ENCODE data around the gene TBC1D17.

The TBC1D17 gene

GRCh38 chr19:49853852-49854377 lies 23.6 kb upstream of the TBC1D17 start:
- peak overlapping the region; percentile 24; the same call in 1 of the 2 replicates for H3K9ac ChIP-seq
- peaks cover 73% of the 10 kb centered on the region for H4K20me1 ChIP-seq
- H3K4me1 ChIP-seq = peaks cover 37% of the 10 kb centered on the region
- H3K9me3 ChIP-seq = peaks cover 6% of the 10 kb centered on the region; the same call in 1 of the 2 replicates
- peaks cover 56% of the 10 kb centered on the region for H3K36me3 ChIP-seq
- peak overlapping the region; percentile 27; the same call in 1 of the 2 replicates for H3K27ac ChIP-seq
- H3K4me3 ChIP-seq = no peak overlapping the region
- peak overlapping the region; percentile 99 for H3K4me2 ChIP-seq
- no peak for TF ChIP-seq Cebpa-rat (IDR thresholded peaks at IDR 0.05)
- H3K27me3 ChIP-seq = no peaks in the 10 kb centered on the region

- Histone ChIP-seq H3K27ac (peak overlapping the region; percentile 49; the same call in 1 of the 2 replicates), H3K36me3 (peaks cover 57% of the 10 kb centered on the region), H3K4me2 (peak overlapping the region; percentile 99)
These were observed 22.9 kb upstream of the TBC1D17 start for GRCh38 chr19:49854378-49855263.

GRCh38 chr19:49855277-49855675 lies 22.2 kb upstream of the TBC1D17 start:
- H3K4me3 ChIP-seq = no peak overlapping the region
- peak overlapping the region; percentile 49; the same call in 1 of the 2 replicates for H3K27ac ChIP-seq
- peaks cover 86% of the 10 kb centered on the region for H4K20me1 ChIP-seq
- H3K4me2 ChIP-seq = no peak overlapping the region
- H3K9ac ChIP-seq = no peak overlapping the region
- TF ChIP-seq Cebpa-rat (IDR thresholded peaks at IDR 0.05) = no peak
- H3K36me3 ChIP-seq = peaks cover 64% of the 10 kb centered on the region
- no peaks in the 10 kb centered on the region for H3K27me3 ChIP-seq
- peaks cover 28% of the 10 kb centered on the region for H3K4me1 ChIP-seq
- H3K9me3 ChIP-seq = no peaks in the 10 kb centered on the region

More at GRCh38 chr19:49854378-49855263, 22.9 kb upstream of the TBC1D17 start:
- H3K9me3 ChIP-seq = no peaks in the 10 kb centered on the region
- H3K9ac ChIP-seq = 0 out of 2 replicates have a peak overlapping the region, but pooled peaks have one; percentile 24
- no peak for TF ChIP-seq Cebpa-rat (IDR thresholded peaks at IDR 0.05)
- no peaks in the 10 kb centered on the region for H3K27me3 ChIP-seq
- peaks cover 80% of the 10 kb centered on the region for H4K20me1 ChIP-seq
- no peak overlapping the region for H3K4me3 ChIP-seq
- peaks cover 33% of the 10 kb centered on the region for H3K4me1 ChIP-seq

- Histone ChIP-seq H3K9ac (no peak overlapping the region), H3K27me3 (no peaks in the 10 kb centered on the region), H4K20me1 (peaks cover 93% of the 10 kb centered on the region), H3K9me3 (no peaks in the 10 kb centered on the region), H3K36me3 (peaks cover 70% of the 10 kb centered on the region), H3K4me2 (no peak overlapping the region), H3K4me1 (peaks cover 28% of the 10 kb centered on the region), H3K27ac (no peak overlapping the region), H3K4me3 (no peak overlapping the region)
- no peak for TF ChIP-seq Cebpa-rat (IDR thresholded peaks at IDR 0.05)
These were observed 21.6 kb upstream of the TBC1D17 start for GRCh38 chr19:49855676-49856573.

- Histone ChIP-seq H4K20me1 (peaks cover 96% of the 10 kb centered on the region), H3K36me3 (peaks cover 76% of the 10 kb centered on the region)
These were observed 20.9 kb upstream of the TBC1D17 start for GRCh38 chr19:49856574-49857021.

GRCh38 chr19:49857061-49857837 lies 20.3 kb upstream of the TBC1D17 start:
- Histone ChIP-seq H3K9ac (no peak overlapping the region), H3K36me3 (peaks cover 81% of the 10 kb centered on the region), H3K4me3 (no peak overlapping the region), H3K4me2 (no peak overlapping the region), H3K4me1 (peaks cover 24% of the 10 kb centered on the region), H3K27me3 (no peaks in the 10 kb centered on the region), H3K27ac (no peak overlapping the region), H3K9me3 (no peaks in the 10 kb centered on the region), H4K20me1 (peaks cover 90% of the 10 kb centered on the region)
- no peak for TF ChIP-seq Cebpa-rat (IDR thresholded peaks at IDR 0.05)

More at GRCh38 chr19:49856574-49857021, 20.9 kb upstream of the TBC1D17 start:
- Histone ChIP-seq H3K4me1 (peaks cover 28% of the 10 kb centered on the region), H3K4me3 (no peak overlapping the region), H3K27ac (no peak overlapping the region), H3K9ac (no peak overlapping the region), H3K4me2 (no peak overlapping the region), H3K27me3 (no peaks in the 10 kb centered on the region), H3K9me3 (no peaks in the 10 kb centered on the region)
- TF ChIP-seq Cebpa-rat (IDR thresholded peaks at IDR 0.05) = no peak

- H3K9ac ChIP-seq = no peak overlapping the region
- peaks cover 86% of the 10 kb centered on the region for H3K36me3 ChIP-seq
- no peak overlapping the region for H3K4me2 ChIP-seq
- H3K27me3 ChIP-seq = no peaks in the 10 kb centered on the region
- no peak overlapping the region for H3K27ac ChIP-seq
- no peaks in the 10 kb centered on the region for H3K9me3 ChIP-seq
- H3K4me1 ChIP-seq = peaks cover 19% of the 10 kb centered on the region
- H3K4me3 ChIP-seq = no peak overlapping the region
- H4K20me1 ChIP-seq = peaks cover 90% of the 10 kb centered on the region
- TF ChIP-seq Cebpa-rat (IDR thresholded peaks at IDR 0.05) = no peak
These were observed 19.7 kb upstream of the TBC1D17 start for GRCh38 chr19:49857838-49858087.

- Histone ChIP-seq H3K9me3 (no peaks in the 10 kb centered on the region), H3K9ac (no peak overlapping the region), H3K4me1 (peaks cover 13% of the 10 kb centered on the region), H3K27me3 (no peaks in the 10 kb centered on the region), H3K4me3 (no peak overlapping the region), H3K27ac (no peak overlapping the region), H3K4me2 (no peak overlapping the region), H3K36me3 (peaks cover 92% of the 10 kb centered on the region), H4K20me1 (peaks cover 90% of the 10 kb centered on the region)
- TF ChIP-seq Cebpa-rat (IDR thresholded peaks at IDR 0.05) = no peak
These were observed 19.2 kb upstream of the TBC1D17 start for GRCh38 chr19:49858088-49858985.

Measured in BLaER1 (cell line).